Raji (cell line): Measurements from ENCODE around the gene ACVR2B.

ENCODE experiments used
- POLR2A ChIP-seq: IDR thresholded peaks from 2 replicates; pipeline ENCODE4 v1.6.1; 2011; ENCODE audit warnings: low read depth, low read length, control low read depth; ENCODE audit not compliant: insufficient read depth

The ACVR2B gene

DNA sequence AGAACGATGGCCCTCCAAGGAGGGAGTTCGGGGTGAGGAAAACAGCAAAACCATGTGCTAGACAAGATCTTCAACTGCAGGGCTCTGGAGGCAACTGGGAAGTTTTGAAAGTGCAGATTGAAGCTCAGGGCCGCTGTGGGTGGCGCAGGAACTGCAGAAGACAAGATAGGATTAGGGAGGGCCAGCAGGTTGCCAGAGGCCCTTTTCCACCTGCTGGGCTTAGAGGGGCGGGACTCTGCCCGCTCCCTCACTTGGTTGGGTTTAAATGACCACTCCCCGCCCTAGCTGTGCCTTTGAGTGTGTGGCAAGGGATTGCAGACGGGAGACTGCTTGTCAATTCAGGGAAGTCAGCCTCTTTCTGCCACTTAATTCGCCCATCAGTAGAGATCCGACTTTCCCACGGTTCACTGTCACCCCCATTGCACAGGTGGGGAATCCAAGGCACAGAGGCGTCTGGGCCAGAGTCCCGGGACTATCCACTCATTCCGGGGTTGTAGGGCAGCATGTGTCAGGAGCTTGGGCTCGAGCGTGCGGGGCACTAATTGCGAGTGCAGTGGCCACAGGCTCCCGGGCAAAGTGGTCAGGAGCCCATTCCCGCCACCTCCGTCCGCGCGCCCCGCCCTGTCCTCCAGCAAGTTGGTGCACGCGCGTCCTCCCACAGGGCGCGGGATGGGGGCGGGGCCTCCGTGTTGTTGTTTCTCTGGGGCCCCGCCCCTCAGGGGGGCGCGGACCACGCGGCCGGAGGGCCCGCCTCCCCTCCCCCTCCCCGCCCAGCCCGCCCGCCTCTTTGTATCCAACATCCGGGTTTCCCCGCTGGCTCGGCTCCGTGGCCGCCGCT, at the start of gene ACVR2B:
TSS of gene ACVR2B (plus strand) at position 816 of the 838 bp plus-strand sequence. CDS start 433 bp downstream, outside the sequence.
- TF ChIP-seq POLR2A = no peak

DNA sequence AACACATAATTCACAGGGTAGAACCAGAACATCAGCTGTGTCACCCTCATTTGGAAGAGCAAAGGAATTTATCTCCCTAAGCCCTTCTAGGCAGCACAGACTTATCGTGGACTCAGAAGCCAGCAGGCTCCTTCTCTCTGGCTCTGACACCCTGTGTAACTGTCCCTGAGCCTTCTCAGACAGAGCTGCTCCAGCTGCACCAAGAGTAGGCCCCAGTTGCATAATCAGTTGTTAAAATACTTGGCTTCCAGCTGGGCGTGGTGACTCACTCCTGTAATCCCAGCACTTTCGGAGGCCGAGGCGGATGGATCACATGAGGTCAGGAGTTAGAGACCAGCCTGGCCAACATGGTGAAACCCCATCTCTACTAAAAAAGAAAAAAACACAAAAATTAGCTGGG, 49.4 kb upstream of the ACVR2B start:
- TF ChIP-seq POLR2A = no peak

DNA sequence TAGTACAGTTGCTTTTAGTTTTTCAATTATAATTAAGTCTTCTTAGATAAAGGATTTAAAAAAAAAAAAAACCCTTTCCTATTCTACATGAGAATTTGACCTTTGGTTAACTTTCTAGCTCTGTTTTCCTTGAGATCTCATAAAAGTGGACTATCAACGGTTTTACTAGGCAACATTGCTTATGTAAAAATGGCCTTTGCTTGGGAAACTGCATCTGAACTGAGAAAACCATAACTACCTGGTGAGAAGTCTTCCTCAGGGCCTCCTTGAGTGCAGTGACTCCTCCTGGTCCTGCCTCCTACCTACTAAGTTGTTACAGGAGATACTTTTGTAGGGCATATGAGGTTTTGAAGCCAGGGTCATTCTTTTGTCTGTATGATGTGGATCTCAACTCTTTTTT, 42.1 kb upstream of the ACVR2B start:
- no peak for TF ChIP-seq POLR2A

DNA sequence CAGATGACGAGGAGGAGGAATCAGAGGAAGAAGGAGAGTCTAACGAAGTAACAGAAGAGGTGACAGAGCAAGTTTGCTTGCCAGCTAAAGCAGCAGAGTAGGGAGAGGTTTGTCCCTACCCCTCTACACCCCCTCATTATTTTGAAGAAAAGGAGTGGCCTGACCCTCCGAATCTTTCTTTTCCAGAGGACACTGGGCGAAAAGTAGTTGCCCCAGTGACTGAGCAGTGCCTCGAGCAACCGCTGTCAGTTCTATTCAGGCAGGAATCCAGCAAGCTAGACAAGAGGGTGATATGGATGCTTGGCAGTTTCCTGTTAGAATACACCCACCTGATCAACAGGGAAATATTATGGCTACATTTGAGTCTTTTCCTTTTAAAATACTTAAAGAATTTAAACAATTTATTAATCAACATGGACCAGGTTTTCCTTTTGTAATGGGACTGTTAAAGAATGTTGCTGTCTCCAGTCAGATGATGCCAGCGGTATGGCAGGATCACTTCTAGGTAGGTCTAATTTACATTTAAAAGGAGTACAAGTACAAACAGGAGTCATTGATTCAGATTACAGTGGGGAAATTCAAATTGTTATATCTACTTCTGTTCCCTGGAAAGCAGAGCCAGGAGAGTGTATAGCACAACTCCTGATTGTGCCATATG, 31.9 kb upstream of the ACVR2B start:
- TF ChIP-seq POLR2A = no peak

DNA sequence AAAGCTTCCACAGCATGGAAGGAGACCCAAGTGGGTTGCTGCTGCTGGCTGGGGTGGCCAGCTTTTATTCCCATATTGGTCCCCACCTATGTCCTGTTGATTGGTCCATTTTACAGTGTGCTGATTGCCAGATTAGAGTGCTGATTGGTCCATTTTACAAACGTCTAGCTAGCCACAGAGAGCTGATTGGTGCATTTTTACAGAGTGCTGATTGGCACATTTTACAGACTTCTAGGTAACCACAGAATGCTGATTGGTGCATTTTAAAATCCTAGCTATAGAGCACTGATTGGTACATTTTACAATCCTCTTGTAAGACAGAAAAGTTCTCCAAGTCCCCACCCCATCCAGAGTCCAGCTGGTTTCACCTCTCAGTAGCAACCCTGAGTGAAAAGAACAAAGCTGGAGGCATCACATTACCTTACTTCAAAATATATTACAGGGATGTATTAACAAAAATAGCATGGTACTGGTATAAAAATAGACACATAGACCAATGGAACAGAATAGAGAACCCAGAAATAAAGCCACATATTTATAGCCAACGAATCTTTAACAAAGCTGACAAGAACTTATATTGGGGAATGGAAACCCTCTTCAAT, 7.5 kb upstream of the ACVR2B start:
- no peak for TF ChIP-seq POLR2A

DNA sequence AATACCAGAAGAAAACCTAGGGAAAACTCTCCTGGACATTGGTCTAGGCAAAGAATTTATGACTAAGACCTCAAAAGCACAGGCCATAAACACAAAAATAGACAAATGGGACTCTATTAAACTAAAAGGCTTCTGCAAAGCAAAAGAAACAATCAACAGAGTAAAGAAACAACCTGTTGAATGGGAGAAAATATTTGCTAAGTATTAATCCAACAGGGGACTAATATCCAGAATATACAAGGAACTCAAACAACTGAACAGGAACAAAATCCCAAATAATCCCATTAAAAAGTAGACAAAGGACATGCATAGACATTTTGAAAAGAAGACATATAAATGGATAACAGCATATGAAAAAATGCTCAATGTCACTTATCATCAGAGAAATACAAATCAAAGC, 6.9 kb upstream of the ACVR2B start:
- no peak for TF ChIP-seq POLR2A

DNA sequence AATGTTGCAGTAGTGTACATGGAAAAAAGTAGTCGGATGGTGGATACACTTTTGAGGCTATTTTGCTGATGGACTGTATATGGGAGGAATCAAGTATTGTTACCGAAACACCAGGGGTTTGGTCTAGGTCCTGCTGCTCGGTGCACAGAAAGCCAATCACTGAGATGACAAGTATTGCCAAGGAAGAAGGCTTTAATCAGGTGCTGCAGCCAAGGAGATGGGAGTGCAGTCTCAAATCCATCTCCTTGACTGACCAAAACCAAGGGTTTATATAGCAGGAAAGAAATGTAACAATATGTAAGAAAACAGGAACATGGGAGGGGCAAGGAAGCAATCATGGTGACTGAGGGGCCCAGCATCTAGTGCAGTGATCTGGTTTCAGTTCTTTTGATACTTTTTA, 2.8 kb upstream of the ACVR2B start:
- no peak for TF ChIP-seq POLR2A

DNA sequence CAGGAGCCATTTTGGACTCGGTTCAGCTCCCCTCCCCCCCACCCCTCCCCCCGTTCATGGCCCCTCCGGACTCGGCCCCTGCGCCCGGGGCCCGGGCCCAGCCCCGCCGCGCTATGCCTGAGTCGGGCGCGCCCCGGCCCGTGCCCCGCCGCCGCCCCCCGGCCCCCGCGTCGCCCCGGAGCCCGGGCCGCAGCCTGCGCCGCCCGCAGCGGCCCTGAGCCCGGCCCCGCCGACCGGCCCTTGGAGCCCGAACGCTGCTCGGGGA, 155 bp downstream of the ACVR2B start:
- no peak for TF ChIP-seq POLR2A

DNA sequence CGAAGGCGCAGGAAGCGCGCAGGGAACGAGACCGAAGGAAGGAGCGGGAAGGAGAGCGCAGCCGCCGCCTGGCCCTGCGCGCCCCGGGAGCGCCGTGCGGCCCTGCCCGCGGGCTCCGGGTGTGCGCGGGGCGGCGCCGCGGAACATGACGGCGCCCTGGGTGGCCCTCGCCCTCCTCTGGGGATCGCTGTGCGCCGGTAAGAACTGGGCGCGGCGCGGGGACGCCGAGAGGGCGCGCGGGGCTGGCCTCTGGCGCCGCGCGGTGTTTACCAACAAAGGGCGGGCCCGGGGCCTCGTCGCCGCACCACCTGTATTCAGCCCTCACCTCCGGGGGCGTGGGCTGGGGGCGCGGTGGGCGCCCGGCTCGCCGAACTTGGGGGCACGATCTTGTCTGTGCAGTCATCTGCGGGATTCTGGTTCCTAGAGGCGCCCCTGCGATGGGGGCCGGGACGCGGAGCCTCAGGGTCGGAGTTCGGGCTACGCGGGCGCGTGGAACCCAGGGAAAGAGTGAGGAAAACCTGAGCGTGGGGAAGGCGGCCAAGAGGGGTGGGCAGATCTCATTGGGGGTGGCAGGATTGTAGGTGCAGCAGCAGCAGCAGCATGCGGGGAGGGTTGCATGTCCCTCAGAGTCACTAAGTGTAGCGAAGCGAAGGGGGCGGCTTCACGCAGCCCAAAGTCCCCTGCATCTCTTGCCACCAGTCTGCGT, 641 bp downstream of the ACVR2B start:
- TF ChIP-seq POLR2A = no peak

DNA sequence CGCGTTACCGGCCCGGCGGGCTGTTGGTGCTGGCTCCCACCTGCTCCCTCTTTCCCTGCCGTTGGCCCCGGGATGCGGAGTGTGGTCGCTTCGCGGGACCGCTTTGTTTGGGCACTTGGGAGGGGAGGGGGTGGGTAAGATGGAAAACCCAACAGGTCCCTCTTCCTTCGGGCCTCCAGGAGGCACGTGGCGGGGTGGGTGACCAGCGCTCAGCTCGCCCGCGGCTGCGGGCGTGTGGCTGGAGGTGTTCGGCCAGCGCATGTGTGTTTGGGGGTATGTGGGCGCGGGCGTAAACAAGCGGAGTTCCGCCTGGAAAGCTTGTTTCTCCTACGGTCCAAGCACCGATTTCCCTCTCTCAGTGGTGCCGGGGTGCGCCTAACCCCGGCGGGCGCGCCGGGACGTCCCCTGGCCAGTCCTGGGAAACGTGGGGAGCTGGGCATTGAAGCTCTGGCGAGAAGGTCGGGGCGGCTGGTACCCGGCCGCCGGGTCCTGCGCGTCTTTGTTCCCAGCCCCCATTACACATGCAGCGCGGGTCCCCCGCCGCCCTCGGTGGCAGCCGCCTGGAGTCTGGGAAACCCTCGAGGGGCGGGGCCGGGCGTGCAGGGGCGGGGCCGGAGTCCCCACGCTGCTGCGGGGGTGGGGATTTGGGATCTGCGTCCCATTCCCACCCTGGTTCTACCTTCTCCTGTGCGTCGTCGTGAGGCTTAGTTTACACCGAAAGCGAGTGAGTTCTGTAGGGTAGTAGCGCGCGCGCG, 1.4 kb downstream of the ACVR2B start:
- no peak for TF ChIP-seq POLR2A

DNA sequence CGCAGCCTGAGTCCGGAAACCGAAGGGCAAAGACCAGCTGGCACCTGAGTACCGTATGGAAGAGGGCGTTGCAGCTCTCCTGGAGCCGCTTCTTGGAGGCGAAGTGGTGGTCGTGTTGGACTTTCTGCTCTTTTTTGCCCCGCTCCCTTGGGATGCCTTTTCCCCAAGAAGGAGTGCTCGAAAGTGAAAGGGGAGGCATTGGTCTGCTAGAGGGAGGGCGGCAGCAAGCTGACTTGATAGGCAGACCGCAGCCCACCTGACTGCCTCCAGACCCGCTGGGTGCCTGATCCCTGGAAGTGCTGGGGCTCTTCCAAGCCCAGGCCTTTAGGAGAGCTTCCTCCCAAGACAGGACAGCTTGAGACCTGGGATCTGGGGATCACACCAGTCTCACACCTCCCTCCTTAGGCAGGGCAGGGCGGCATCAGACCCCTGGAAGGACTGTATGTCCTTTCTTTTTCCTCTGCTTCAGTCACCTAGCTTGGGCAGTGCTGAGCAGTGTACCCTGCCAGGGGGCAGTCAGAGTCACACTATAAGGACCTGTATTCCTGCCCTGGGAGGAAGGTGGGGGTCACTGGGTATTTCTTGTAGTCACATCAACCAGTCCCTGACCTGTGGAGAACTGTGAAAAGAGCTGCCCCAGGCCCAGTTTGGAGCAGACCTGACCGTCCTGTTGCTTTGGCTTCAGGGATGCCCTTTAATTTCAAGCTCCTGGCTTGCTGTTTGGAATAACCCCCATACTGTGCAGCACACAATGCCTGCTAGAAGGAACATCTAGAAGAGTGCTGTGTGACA, 2.1 kb downstream of the ACVR2B start:
- TF ChIP-seq POLR2A = no peak

DNA sequence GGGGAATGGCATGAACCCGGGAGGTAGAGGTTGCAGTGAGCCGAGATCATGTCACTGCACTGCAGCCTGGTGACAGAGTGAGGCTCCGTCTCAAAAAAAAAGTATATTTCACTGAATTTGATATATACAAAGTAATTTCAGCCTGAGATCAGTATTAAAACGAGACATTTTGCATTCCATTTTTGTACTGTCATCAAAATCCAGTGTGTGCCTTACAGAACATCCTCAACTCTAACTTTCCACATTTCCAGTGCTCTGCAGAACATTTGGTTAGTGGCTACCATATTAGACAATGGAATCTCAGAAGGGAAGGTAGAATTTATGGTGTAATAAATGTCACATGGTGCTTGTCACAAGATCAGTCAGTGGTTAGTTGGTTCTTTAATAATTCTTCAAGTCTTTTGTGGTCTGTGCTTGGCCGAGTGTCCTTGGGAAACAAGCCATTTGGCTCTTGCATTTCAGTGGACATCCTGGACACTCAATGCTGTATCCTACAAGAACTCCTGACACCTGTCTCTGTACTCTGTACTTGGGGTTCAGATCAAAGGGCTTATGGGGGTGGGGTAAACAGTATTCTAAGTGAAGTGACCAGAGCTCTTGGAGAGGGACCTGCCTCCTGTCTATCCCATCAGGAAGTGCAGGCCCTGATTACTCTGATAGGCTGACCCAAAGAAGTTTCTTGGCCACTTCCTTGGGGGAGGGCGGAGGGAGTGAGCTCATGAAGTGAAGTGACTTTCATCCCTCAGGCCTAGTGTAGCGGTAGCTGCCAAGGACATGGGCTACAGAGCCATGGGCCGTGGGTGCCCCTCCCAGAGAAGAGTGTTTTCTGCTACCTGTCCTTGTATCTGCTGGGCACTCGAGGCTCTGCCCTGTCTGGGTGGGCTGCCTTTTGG, 3.7 kb downstream of the ACVR2B start:
- no peak for TF ChIP-seq POLR2A

DNA sequence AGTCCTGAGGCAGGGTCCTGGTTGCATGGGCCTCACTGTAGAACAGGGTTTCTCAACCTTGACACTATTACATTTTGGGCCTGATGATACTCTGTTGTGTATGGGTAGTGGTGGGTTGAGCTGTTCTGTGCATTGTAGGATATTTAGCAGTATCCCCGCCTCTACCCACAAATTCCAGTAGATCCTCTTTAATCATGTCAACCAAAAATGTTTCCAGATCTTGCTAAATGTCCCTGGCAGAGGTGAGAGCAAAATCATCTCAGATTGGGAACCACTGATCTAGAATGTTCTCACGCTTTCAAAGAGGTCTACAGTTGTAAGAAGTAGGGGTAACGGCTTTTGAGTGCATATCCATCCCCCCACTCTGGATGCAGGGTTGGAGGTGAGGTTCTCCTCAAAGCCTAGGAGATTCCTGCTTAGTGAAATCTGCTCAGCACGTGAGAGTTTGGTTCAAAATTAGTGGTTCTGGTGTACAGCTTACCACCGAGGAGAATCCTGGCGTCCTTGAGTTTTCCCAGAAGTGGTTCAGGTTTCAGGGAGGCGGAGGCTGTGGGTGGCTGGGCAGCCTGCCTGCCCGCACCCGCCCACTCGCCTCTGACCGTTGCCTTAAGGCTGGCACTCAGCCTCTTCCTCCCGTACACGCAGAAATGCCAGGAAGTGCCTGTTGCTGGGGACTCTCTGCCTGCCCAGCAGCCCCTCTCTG, 5.3 kb downstream of the ACVR2B start:
- TF ChIP-seq POLR2A = no peak
